ENCODE data around the gene MLLT6.

Gene MLLT6

GRCh38 chr17:38740044-38740443, 35.0 kb downstream of the MLLT6 start:
- Histone ChIP-seq H3K9ac (ENCODE audit: insufficient read length) (no peak overlapping the region), H3K27ac (no peak overlapping the region), H3K9me3 (ENCODE audit: low read depth, low read length) (no peaks in the 10 kb centered on the region), H3K4me3 (no peak overlapping the region), H3K36me3 (ENCODE audit: insufficient read depth, low read length) (peaks cover 35% of the 10 kb centered on the region)
- TF ChIP-seq EZH2 (IDR thresholded peaks at IDR 0.05) (no peak), POLR2AphosphoS5 (IDR thresholded peaks at IDR 0.05; ENCODE audit: borderline replicate concordance, low read depth, low read length) (no peak), FOXP2 (optimal IDR thresholded peaks at IDR 0.05; ENCODE audit: control extremely low read depth, extremely low read length, insufficient read depth) (no peak)
- DNase-seq (ENCODE audit: low read depth, low spot score), result no peak

- Histone ChIP-seq H3K9me3 (ENCODE audit: low read depth, low read length) (no peaks in the 10 kb centered on the region), H3K9ac (ENCODE audit: insufficient read length) (no peak overlapping the region), H3K27ac (no peak overlapping the region), H3K4me3 (no peak overlapping the region), H3K36me3 (ENCODE audit: insufficient read depth, low read length) (peaks cover 28% of the 10 kb centered on the region)
- TF ChIP-seq FOXP2 (optimal IDR thresholded peaks at IDR 0.05; ENCODE audit: control extremely low read depth, extremely low read length, insufficient read depth), result no peak
- no peak for TF ChIP-seq EZH2 (IDR thresholded peaks at IDR 0.05)
- no peak for TF ChIP-seq POLR2AphosphoS5 (IDR thresholded peaks at IDR 0.05; ENCODE audit: borderline replicate concordance, low read depth, low read length)
- no peak for DNase-seq (ENCODE audit: low read depth, low spot score)
Measured at GRCh38 chr17:38740806-38741205, 35.7 kb downstream of the MLLT6 start.

GRCh38 chr17:38741461-38741860, 36.4 kb downstream of the MLLT6 start:
- H3K4me3 ChIP-seq, result no peak overlapping the region
- H3K9me3 ChIP-seq (ENCODE audit: low read depth, low read length), result no peaks in the 10 kb centered on the region
- TF ChIP-seq POLR2AphosphoS5 (IDR thresholded peaks at IDR 0.05; ENCODE audit: borderline replicate concordance, low read depth, low read length) (no peak), EZH2 (IDR thresholded peaks at IDR 0.05) (no peak), FOXP2 (optimal IDR thresholded peaks at IDR 0.05; ENCODE audit: control extremely low read depth, extremely low read length, insufficient read depth) (no peak)
- H3K9ac ChIP-seq (ENCODE audit: insufficient read length), result no peak overlapping the region
- H3K36me3 ChIP-seq (ENCODE audit: insufficient read depth, low read length), result peaks cover 26% of the 10 kb centered on the region; the same call in 1 of the 2 replicates
- no peak for DNase-seq (ENCODE audit: low read depth, low spot score)
- H3K27ac ChIP-seq, result no peak overlapping the region

- DNase-seq (ENCODE audit: low read depth, low spot score), result no peak
- Histone ChIP-seq H3K4me3 (no peak overlapping the region), H3K9me3 (ENCODE audit: low read depth, low read length) (no peaks in the 10 kb centered on the region), H3K27ac (no peak overlapping the region), H3K36me3 (ENCODE audit: insufficient read depth, low read length) (peaks cover 23% of the 10 kb centered on the region; the same call in 1 of the 2 replicates), H3K9ac (ENCODE audit: insufficient read length) (peak overlapping the region; percentile 32)
- no peak for TF ChIP-seq FOXP2 (optimal IDR thresholded peaks at IDR 0.05; ENCODE audit: control extremely low read depth, extremely low read length, insufficient read depth)
- no peak for TF ChIP-seq POLR2AphosphoS5 (IDR thresholded peaks at IDR 0.05; ENCODE audit: borderline replicate concordance, low read depth, low read length)
- TF ChIP-seq EZH2 (IDR thresholded peaks at IDR 0.05), result no peak
Measured at GRCh38 chr17:38741921-38742410, 36.9 kb downstream of the MLLT6 start.

DNA sequence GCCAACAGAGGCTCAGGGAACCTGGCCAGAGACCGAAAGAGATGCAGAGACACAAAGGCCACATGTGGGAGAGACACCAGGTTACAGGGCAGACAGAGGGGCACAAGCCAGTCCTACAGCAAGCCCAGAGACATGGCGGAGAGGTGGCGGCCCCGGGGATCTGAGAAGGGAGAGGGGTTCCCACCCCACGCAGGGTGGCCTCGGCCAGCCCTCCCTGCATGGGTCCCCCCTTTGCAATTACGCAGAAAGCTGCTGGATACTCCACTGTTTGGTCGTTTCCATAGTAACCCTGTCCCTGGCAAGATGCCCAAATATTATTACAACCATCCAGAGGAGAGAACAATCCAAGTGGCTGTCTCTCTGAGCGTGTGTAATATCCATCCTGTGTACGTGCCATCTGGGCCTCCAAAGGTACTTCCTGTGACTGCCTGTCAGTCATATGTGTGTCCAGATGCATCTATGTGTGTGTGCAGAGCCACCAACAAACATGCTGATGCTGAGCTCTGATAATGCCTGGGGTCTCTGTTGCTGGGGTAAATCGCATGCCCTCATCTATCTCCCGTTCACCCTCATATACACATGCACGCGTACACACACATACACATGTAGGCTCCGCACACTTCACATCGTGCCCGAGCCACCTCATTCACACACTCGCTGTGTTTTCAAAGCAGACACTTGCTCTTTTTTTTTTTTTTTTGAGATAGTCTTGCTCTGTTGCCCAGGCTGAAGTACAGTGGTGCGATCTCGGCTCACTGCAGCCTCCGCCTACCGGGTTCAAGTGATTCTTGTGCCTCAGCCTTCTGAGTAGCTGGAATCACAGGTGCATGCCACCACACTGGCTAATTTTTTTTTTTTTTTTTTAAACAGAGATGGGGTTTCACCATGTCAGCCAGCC, 37.6 kb downstream of the MLLT6 start:
- Histone ChIP-seq H3K9ac (ENCODE audit: insufficient read length) (peak overlapping the region; percentile 32), H3K36me3 (ENCODE audit: insufficient read depth, low read length) (peaks cover 23% of the 10 kb centered on the region; the same call in 1 of the 2 replicates), H3K27ac (no peak overlapping the region), H3K9me3 (ENCODE audit: low read depth, low read length) (no peaks in the 10 kb centered on the region), H3K4me3 (no peak overlapping the region)
- TF ChIP-seq FOXP2 (optimal IDR thresholded peaks at IDR 0.05; ENCODE audit: control extremely low read depth, extremely low read length, insufficient read depth) (no peak), EZH2 (IDR thresholded peaks at IDR 0.05) (no peak), POLR2AphosphoS5 (IDR thresholded peaks at IDR 0.05; ENCODE audit: borderline replicate concordance, low read depth, low read length) (no peak)
- DNase-seq (ENCODE audit: low read depth, low spot score), result peak; percentile 53

DNA sequence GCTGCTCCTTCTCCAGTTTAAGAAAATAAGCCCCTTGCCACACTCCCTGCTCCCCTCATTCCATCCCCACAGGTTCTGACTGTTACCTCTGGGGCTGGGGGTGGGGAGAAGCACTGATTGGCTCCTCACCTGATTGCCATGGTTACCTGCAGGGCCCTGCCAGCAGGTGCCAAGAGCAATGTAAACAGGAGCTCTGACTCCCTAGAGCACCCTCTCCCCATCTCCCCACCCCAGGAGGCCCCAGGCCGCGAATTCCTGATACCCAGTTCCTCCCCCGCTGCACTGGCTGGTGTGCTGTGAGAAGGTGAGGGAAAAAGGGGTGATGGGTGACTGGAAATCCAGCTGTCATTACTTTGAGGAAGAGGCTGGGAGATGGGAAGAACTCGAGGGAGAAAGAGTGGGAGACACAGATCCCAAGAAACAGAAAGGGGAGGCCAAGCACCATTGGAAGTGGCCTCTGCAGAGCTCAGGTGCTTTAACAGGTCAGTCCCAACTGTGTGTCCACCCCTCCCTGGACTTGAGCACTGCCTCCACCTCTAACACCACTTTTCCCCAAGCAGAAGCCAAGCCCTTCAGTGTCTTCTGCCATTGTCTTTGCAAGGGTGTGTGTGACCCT, 38.6 kb downstream of the MLLT6 start:
- Histone ChIP-seq H3K4me3 (no peak overlapping the region), H3K36me3 (ENCODE audit: insufficient read depth, low read length) (peaks cover 14% of the 10 kb centered on the region; the same call in 1 of the 2 replicates), H3K27ac (no peak overlapping the region), H3K9me3 (ENCODE audit: low read depth, low read length) (no peaks in the 10 kb centered on the region), H3K9ac (ENCODE audit: insufficient read length) (no peak overlapping the region)
- no peak for DNase-seq (ENCODE audit: low read depth, low spot score)
- TF ChIP-seq POLR2AphosphoS5 (IDR thresholded peaks at IDR 0.05; ENCODE audit: borderline replicate concordance, low read depth, low read length) (no peak), EZH2 (IDR thresholded peaks at IDR 0.05) (no peak), FOXP2 (optimal IDR thresholded peaks at IDR 0.05; ENCODE audit: control extremely low read depth, extremely low read length, insufficient read depth) (no peak)

DNA sequence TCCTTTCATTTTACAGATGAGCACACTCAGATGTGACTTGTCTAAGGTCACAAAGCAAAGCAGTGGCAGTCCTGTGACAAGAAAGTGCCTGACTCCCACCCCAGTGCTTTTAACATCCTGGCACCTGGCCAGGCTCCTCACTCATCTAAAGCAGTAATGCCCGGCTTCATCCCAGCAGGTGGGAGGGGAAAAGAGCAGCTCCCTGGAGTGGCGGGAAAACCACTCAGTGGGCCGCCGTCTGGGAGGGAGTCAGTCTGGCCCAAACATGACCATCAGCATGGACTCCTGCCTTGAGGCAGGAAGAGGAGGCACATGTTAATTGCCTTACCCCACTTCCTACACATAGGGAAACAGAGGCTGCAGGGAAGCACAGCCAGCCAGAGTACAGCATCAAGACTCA, 40.5 kb downstream of the MLLT6 start:
- Histone ChIP-seq H3K4me3 (peak overlapping the region; percentile 99), H3K9ac (ENCODE audit: insufficient read length) (peak overlapping the region; percentile 91), H3K9me3 (ENCODE audit: low read depth, low read length) (no peaks in the 10 kb centered on the region), H3K36me3 (ENCODE audit: insufficient read depth, low read length) (no peaks in the 10 kb centered on the region; the same call in 1 of the 2 replicates), H3K27ac (no peak overlapping the region)
- TF ChIP-seq EZH2 (IDR thresholded peaks at IDR 0.05) (no peak), FOXP2 (optimal IDR thresholded peaks at IDR 0.05; ENCODE audit: control extremely low read depth, extremely low read length, insufficient read depth) (no peak)
- DNase-seq (ENCODE audit: low read depth, low spot score), result no peak

Data from SK-N-MC (cell line).